H1 (cell line): ENCODE measurements around the gene CHST11. TPM values are rescaled to one million over a fixed set of nuclear protein-coding genes. Genes with fewer than 3 reads are reported as not detected.

ENCODE experiments used
- CTCF ChIA-PET: fragments of 300-600 bp; sonication (Branson Sonifier 250); formaldehyde crosslinking; loops from one replicate; lab custom pipeline; 2021; ENCODE audit not compliant: partially characterized antibody; lab: Charles Lee
- POLR2A ChIA-PET: fragments of 300-600 bp; sonication (Branson Sonifier 250); formaldehyde crosslinking; loops from one replicate; lab custom pipeline; 2021; ENCODE audit warnings: inconsistent platforms; ENCODE audit not compliant: partially characterized antibody; lab: Charles Lee
- DNase-seq, 2 experiments: peaks; one replicate each; pipeline versions ENCODE4 v3.0.0 to v3.0.0-alpha.2; 2010 to 2022; ENCODE audit warnings: low spot score in 2 of 2, low read depth in 1 of 2, mixed read lengths in 1 of 2
- FAIRE-seq: peaks from 2 replicates; lab custom pipeline; 2011; peaks lifted over from hg19 to GRCh38; lab: Jason Lieb, UNC
- H2AFZ ChIP-seq: 2 replicates; pipeline ENCODE4 v1.8.1; 2012; ENCODE audit warnings: low read length, inconsistent platforms
- H2AK5ac ChIP-seq: 2 replicates; pipeline ENCODE4 v1.6.1; 2013; ENCODE audit warnings: low read depth, low read length
- H2BK120ac ChIP-seq: replicated peaks from 2 replicates; pipeline ENCODE3; 2013; ENCODE audit warnings: low read depth, low read length, inconsistent platforms
- H2BK12ac ChIP-seq: 2 replicates; pipeline ENCODE4 v1.6.1; 2013; ENCODE audit warnings: low read depth, low read length
- H2BK15ac ChIP-seq: 2 replicates; pipeline ENCODE4 v1.6.1; 2013; ENCODE audit warnings: low read length
- H2BK20ac ChIP-seq: 2 replicates; pipeline ENCODE4 v1.6.1; 2013; ENCODE audit warnings: low read length
- H2BK5ac ChIP-seq: 2 replicates; pipeline ENCODE4 v1.6.1; 2013; ENCODE audit warnings: low read depth, low read length
- H3K14ac ChIP-seq: 2 replicates; pipeline ENCODE4 v1.6.1; 2013; ENCODE audit warnings: inconsistent platforms; ENCODE audit not compliant: insufficient read length
- H3K18ac ChIP-seq: 2 replicates; pipeline ENCODE4 v1.6.1; 2013; ENCODE audit warnings: low read length; ENCODE audit errors: extremely low read depth
- H3K23ac ChIP-seq: 2 replicates; pipeline ENCODE4 v1.6.1; 2013; ENCODE audit warnings: inconsistent platforms; ENCODE audit not compliant: insufficient read length
- H3K23me2 ChIP-seq: 2 replicates; pipeline ENCODE4 v1.6.1; 2013; ENCODE audit warnings: low read depth, low read length
- H3K27ac ChIP-seq: 2 replicates; pipeline ENCODE4 v1.6.1; 2011; ENCODE audit warnings: low read depth, low read length, inconsistent platforms
- H3K27me3 ChIP-seq, 4 experiments: replicated peaks in 1 of 4; 1 replicate in 1 of 4; 2 replicates in 3 of 4; pipeline versions ENCODE4 v1.6.1 to v1.8.1; 2011 to 2013; ENCODE audit warnings: low read length in 3 of 4, mild to moderate bottlenecking in 3 of 4, inconsistent platforms in 2 of 4, mixed read lengths in 2 of 4, moderate library complexity in 1 of 4; ENCODE audit not compliant: control insufficient read depth in 3 of 4, insufficient read depth in 3 of 4; ENCODE audit errors: extremely low read depth in 1 of 4
- H3K36me3 ChIP-seq, 4 experiments: 2 replicates each; pipeline versions ENCODE4 v1.6.1 to v1.8.1; 2011 to 2013; ENCODE audit warnings: mild to moderate bottlenecking in 4 of 4, low read length in 3 of 4, moderate library complexity in 2 of 4, control low read depth in 1 of 4, inconsistent platforms in 1 of 4; ENCODE audit not compliant: insufficient read depth in 4 of 4, control insufficient read depth in 2 of 4
- H3K4ac ChIP-seq: replicated peaks from 2 replicates; pipeline ENCODE3; 2013; ENCODE audit warnings: low read length, low read depth, mixed read lengths, inconsistent platforms; ENCODE audit not compliant: insufficient read length
- H3K4me1 ChIP-seq, 4 experiments: replicated peaks in 1 of 4; 1 replicate in 1 of 4; 2 replicates in 3 of 4; pipeline versions ENCODE4 v1.6.1 to v1.8.1; 2011 to 2013; ENCODE audit warnings: low read length in 3 of 4, inconsistent platforms in 2 of 4, mixed read lengths in 1 of 4; ENCODE audit not compliant: insufficient read depth in 4 of 4, control insufficient read depth in 3 of 4
- H3K4me2 ChIP-seq, 2 experiments: 2 replicates each; pipeline versions ENCODE4 v1.6.1 to v1.8.1; 2011 to 2013; ENCODE audit warnings: low read depth in 2 of 2, low read length in 2 of 2, control low read depth in 1 of 2, inconsistent platforms in 1 of 2, mild to moderate bottlenecking in 1 of 2; ENCODE audit not compliant: insufficient read depth in 1 of 2
- H3K4me3 ChIP-seq, 4 experiments: fragments of 200-600, 300-600 bp in 1 of 4; sonication (generic), shearing (Covaris generic), sonication (Bioruptor Twin) in 1 of 4; 2 replicates each; pipeline versions ENCODE4 v1.5.1 to v1.8.1; 2011 to 2016; ENCODE audit warnings: low read length in 4 of 4, low read depth in 3 of 4, control low read depth in 2 of 4, inconsistent platforms in 2 of 4, mild to moderate bottlenecking in 2 of 4, mixed read lengths in 1 of 4, moderate library complexity in 1 of 4; ENCODE audit not compliant: insufficient read depth in 2 of 4; ENCODE audit errors: extremely low read depth in 1 of 4
- H3K56ac ChIP-seq: replicated peaks from 2 replicates; pipeline ENCODE3; 2013; ENCODE audit warnings: low read depth, mild to moderate bottlenecking, mixed read lengths, low read length, inconsistent platforms; ENCODE audit not compliant: insufficient read length
- H3K79me1 ChIP-seq: 2 replicates; pipeline ENCODE4 v1.6.1; 2013; ENCODE audit warnings: low read depth, low read length, control low read depth
- H3K79me2 ChIP-seq, 2 experiments: 2 replicates each; pipeline versions ENCODE4 v1.6.1 to v1.8.1; 2012 to 2013; ENCODE audit warnings: low read length in 2 of 2, mild to moderate bottlenecking in 2 of 2, inconsistent platforms in 1 of 2; ENCODE audit not compliant: insufficient read depth in 2 of 2, control insufficient read depth in 1 of 2
- H3K9ac ChIP-seq, 4 experiments: replicated peaks in 1 of 4; 1 replicate in 1 of 4; 2 replicates in 3 of 4; pipeline versions ENCODE4 v1.6.1 to v1.8.1; 2011 to 2013; ENCODE audit warnings: low read depth in 3 of 4, low read length in 3 of 4, control low read depth in 2 of 4, mild to moderate bottlenecking in 2 of 4, moderate library complexity in 2 of 4, inconsistent platforms in 1 of 4; ENCODE audit errors: extremely low read depth in 1 of 4
- H3K9me3 ChIP-seq, 2 experiments: 2 replicates each; pipeline versions ENCODE4 v1.6.1 to v1.8.1; 2012 to 2013; ENCODE audit warnings: mild to moderate bottlenecking in 2 of 2, moderate library complexity in 2 of 2, control low read depth in 1 of 2, inconsistent platforms in 1 of 2, low read depth in 1 of 2, low read length in 1 of 2, mixed read lengths in 1 of 2; ENCODE audit not compliant: insufficient read depth in 2 of 2
- H4K20me1 ChIP-seq, 2 experiments: replicated peaks in 1 of 2; 2 replicates each; pipeline versions ENCODE3 to v1.8.1; 2011 to 2013; ENCODE audit warnings: inconsistent platforms in 2 of 2, low read length in 2 of 2, mild to moderate bottlenecking in 1 of 2; ENCODE audit not compliant: insufficient read depth in 2 of 2, control insufficient read depth in 1 of 2
- H4K5ac ChIP-seq: 2 replicates; pipeline ENCODE4 v1.6.1; 2013; ENCODE audit warnings: low read length, low read depth, mixed read lengths, inconsistent platforms; ENCODE audit not compliant: insufficient read length
- H4K8ac ChIP-seq: 2 replicates; pipeline ENCODE4 v1.8.0; 2013; ENCODE audit warnings: mild to moderate bottlenecking, moderate library complexity, low read length, inconsistent platforms; ENCODE audit not compliant: insufficient read depth; ENCODE audit errors: extremely low read depth
- H4K91ac ChIP-seq: replicated peaks from 2 replicates; pipeline ENCODE3; 2013; ENCODE audit warnings: low read length, mixed read lengths, inconsistent platforms; ENCODE audit not compliant: insufficient read length
- EGR1 ChIP-seq: IDR thresholded peaks from 2 replicates; pipeline ENCODE4 v1.6.1; 2011; ENCODE audit warnings: low read depth, low read length, borderline replicate concordance
- JUN ChIP-seq: IDR thresholded peaks from 2 replicates; pipeline ENCODE4 v1.6.1; 2011; ENCODE audit warnings: low read depth, mild to moderate bottlenecking, improper control_type of control experiment, low read length
- TAF7 ChIP-seq: optimal IDR thresholded peaks from 2 replicates; pipeline ENCODE3; 2011; ENCODE audit warnings: low read depth, mild to moderate bottlenecking, inconsistent platforms, low read length, moderate library complexity, borderline replicate concordance
- WGBS, 2 experiments: shearing (Covaris generic) in 1 of 2; methylation state at CpG; one replicate each; pipeline versions ENCODE4 v1.1.6 to v1.1.7; 2013 to 2015; ENCODE audit warnings: low lambda C conversion rate in 2 of 2, mixed read lengths in 2 of 2, inconsistent platforms in 1 of 2, low coverage in 1 of 2, missing lambda C conversion rate in 1 of 2; ENCODE audit not compliant: insufficient replicate concordance in 2 of 2, insufficient coverage in 1 of 2, insufficient read length in 1 of 2; ENCODE audit errors: extremely low coverage in 1 of 2, missing lambda C conversion rate in 1 of 2; 5-methylcytosine and 5-hydroxymethylcytosine counted together
- polyA plus RNA-seq, 7 experiments: library from polyadenylated mRNA; depleted of rRNA in 3 of 7; stranded (reverse) in 5 of 7; unstranded in 2 of 7; fragments of >200 nt in 5 of 7; fragments of 200-250 nt in 2 of 7; gene quantifications; 1 replicate in 5 of 7; 2 replicates in 1 of 7; 4 replicates in 1 of 7; pipeline versions ENCODE4 v1.2.1 to v1.2.3, GENCODE V29; 2011 to 2013; ENCODE audit warnings: missing spikeins in 2 of 7, mixed read lengths in 2 of 7
- total RNA-seq: library from RNA; stranded (reverse); fragmentation: NEBNext Ultra II Directional; extraction: Animal tissue kit (Norgen Biotek cat#: 25700); gene quantifications from 2 replicates; pipeline ENCODE4 v1.2.1, GENCODE V29; 2021
- TF ChIP-seq, protein P1 (sequence below): IDR thresholded peaks from 2 replicates; pipeline ENCODE4 v1.6.1; 2012; ENCODE audit warnings: inconsistent platforms

Gene CHST11
- total and polyA plus RNA-seq, 2 of the 8 experiments (the other 6 are each of a cell fraction or from before 2014, with no cell fraction given): 14.4 to 20.8 TPM

DNA sequence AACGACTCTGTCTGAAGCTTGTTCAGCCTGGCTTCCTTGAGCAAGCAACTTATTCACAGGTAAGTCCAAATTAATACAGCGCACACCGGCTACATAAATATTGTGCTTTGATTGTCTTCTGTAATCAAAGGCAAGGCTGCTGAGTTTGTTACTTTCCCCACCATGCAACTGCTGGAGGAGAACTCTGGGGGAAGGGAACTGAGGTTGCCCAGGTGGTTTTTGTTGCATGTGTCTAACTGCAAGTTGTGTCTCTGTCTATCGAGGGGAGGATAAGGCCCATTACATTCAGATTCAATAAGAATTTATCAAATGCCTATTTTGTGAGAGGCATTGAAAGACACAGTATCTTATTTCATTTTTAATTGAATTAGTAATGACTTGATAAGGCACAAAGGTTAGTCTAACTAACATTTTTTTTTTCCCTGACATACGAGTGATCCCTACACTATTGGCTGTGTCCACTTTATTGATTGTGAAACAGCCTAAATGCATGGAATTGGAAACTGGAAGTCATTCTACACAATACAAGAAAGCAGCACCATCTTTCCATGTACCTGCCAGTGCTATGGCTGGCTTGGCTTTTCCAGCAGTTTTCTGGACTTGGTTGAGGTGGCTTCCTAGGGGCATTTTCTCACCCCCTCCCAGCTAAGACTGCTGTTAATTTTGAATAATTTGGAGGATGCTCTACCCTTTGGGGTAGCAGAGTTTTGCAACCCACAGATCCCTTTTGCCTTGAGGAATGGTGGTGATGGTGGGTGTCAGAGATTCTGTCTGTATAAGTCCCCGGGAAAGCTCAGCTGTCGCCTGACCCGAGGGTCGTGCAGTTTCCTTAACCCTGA lies 951 bp upstream of the CHST11 start:
- TF ChIP-seq, protein P1, sequence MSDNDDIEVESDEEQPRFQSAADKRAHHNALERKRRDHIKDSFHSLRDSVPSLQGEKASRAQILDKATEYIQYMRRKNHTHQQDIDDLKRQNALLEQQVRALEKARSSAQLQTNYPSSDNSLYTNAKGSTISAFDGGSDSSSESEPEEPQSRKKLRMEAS: no peak
- TF ChIP-seq JUN (no peak), EGR1 (no peak), TAF7 (no peak)
- TF ChIP-seq, all 59 proteins: peak for 0
- peaks cover 13% of the 10 kb centered on the region for H3K23me2 ChIP-seq
- no peak overlapping the region for H3K56ac ChIP-seq
- no peak overlapping the region for H2AK5ac ChIP-seq
- ChIA-PET POLR2A (interaction anchor here (0.7 to 1.5 kb wide), 10 partner anchors 25 to 240 kb away, joined by 3 to 5 read pairs (median 4); no protein-coding TSS in a partner anchor), CTCF (interaction anchor here (1.9 kb wide), 1 partner anchor 74 kb away, joined by 5 read pairs; no protein-coding TSS in a partner anchor)
- no peak overlapping the region for H4K5ac ChIP-seq
- no peak overlapping the region for H2BK5ac ChIP-seq
- peaks cover 8 to 17% (median 11%) of the 10 kb centered on the region in 4 experiments; a peak in 6 of 7 replicates for H3K4me1 ChIP-seq
- H4K8ac ChIP-seq: no peak overlapping the region
- H3K14ac ChIP-seq: no peak overlapping the region
- peak overlapping the region; percentile 61 to 98 (median 84) for H3K4me3 ChIP-seq
- H3K23ac ChIP-seq: no peak overlapping the region
- no peaks in the 10 kb centered on the region for H3K9me3 ChIP-seq
- H3K9ac ChIP-seq: peak overlapping the region in 3 of 4 experiments; percentile 13 to 50 (median 19); a peak in 4 of 7 replicates
- H3K27me3 ChIP-seq: peaks cover 0 to 31% (median 18%) of the 10 kb centered on the region in 4 experiments; a peak in 6 of 7 replicates
- no peak overlapping the region for H3K4ac ChIP-seq
- no peak overlapping the region for H2BK15ac ChIP-seq
- peaks cover 0 to 15% of the 10 kb centered on the region in 2 experiments; a peak in 2 of 4 replicates for H3K79me2 ChIP-seq
- H3K36me3 ChIP-seq: no peaks in the 10 kb centered on the region
- H2BK12ac ChIP-seq: no peak overlapping the region
- no peak overlapping the region for H3K18ac ChIP-seq
- FAIRE-seq (no peak), DNase-seq (no peak)
- WGBS, 2 experiments: 39% methylated on average over 9 of the region's 9 CpGs; no CpG with 5 or more reads in 1 of the 2 experiments
- peaks cover 0 to 4% of the 10 kb centered on the region in 2 experiments for H4K20me1 ChIP-seq
- H3K79me1 ChIP-seq: peaks cover 3% of the 10 kb centered on the region; the same call in 1 of the 2 replicates
- peak overlapping the region; percentile 41 for H2BK120ac ChIP-seq
- 0 out of 2 replicates have a peak overlapping the region, but pooled peaks have one; percentile 72 for H2BK20ac ChIP-seq
- peak overlapping the region; percentile 78 for H2AFZ ChIP-seq
- peak overlapping the region; percentile 97 to 99 for H3K4me2 ChIP-seq
- H3K27ac ChIP-seq: no peak overlapping the region
- H4K91ac ChIP-seq: no peak overlapping the region
